Aorta (tissue), 5 donors: ENCODE results near the gene CPNE4. TPM values are rescaled to one million over a fixed set of nuclear protein-coding genes. Genes with fewer than 3 reads are reported as not detected.

Experiments
- ATAC-seq: fragments of 200-7000 bp; cut with Tn5 transposase; one replicate; pipeline ENCODE4 v1.9.1; 2022; ENCODE audit warnings: moderate library complexity; ENCODE audit not compliant: low FRiP score
- DNase-seq, 2 donors: peaks; one replicate each; pipeline ENCODE4 v3.0.0-alpha.2; 2020
- H3K27ac ChIP-seq, 2 donors: one replicate each; pipeline ENCODE4 v1.5.1; 2013; ENCODE audit warnings: low read length in 2 of 2, mild to moderate bottlenecking in 2 of 2, moderate library complexity in 2 of 2, control low read depth in 1 of 2, inconsistent platforms in 1 of 2, low read depth in 1 of 2
- H3K27me3 ChIP-seq, 2 donors: one replicate each; pipeline ENCODE4 v1.6.1; 2013; ENCODE audit warnings: control low read depth in 1 of 2, low read length in 1 of 2, mild to moderate bottlenecking in 1 of 2, moderate library complexity in 1 of 2; ENCODE audit not compliant: insufficient read depth in 2 of 2, control insufficient read depth in 1 of 2
- H3K36me3 ChIP-seq, 2 donors: one replicate each; pipeline ENCODE4 v1.6.1; 2013; ENCODE audit warnings: control low read depth in 1 of 2, low read length in 1 of 2, mild to moderate bottlenecking in 1 of 2; ENCODE audit not compliant: insufficient read depth in 2 of 2, control insufficient read depth in 1 of 2
- H3K4me1 ChIP-seq, 2 donors: one replicate each; pipeline ENCODE4 v1.6.1; 2013; ENCODE audit warnings: low read length in 2 of 2, control low read depth in 1 of 2, mild to moderate bottlenecking in 1 of 2, moderate library complexity in 1 of 2; ENCODE audit not compliant: insufficient read depth in 2 of 2, control insufficient read depth in 1 of 2
- H3K4me3 ChIP-seq, 2 donors: one replicate each; pipeline ENCODE4 v1.5.1; 2013; ENCODE audit warnings: low read length in 2 of 2, control low read depth in 1 of 2, mild to moderate bottlenecking in 1 of 2
- H3K9me3 ChIP-seq: one replicate; pipeline ENCODE4 v1.6.1; 2013; ENCODE audit warnings: mild to moderate bottlenecking, low read length; ENCODE audit not compliant: control insufficient read depth
- WGBS, 2 donors: extraction: QIAGEN DNeasy Blood & Tissue Kit; methylation state at CpG; one replicate each; pipeline ENCODE4 v1.1.7; 2013; 5-methylcytosine and 5-hydroxymethylcytosine counted together
- intact Hi-C, 2 donors: fragments of 100-400 bp; cut with DNase I; formaldehyde crosslinking; loops; one replicate each; pipeline versions ENCODE4 v1.14.2 to v1.15.0; 2022
- polyA plus RNA-seq, 2 donors: library from polyadenylated mRNA; stranded (reverse); fragments of 200-250 nt; gene quantifications; one replicate each; pipeline ENCODE4 v1.2.3, GENCODE V29; 2013
- total RNA-seq, 2 donors: library from RNA; stranded (reverse); fragmentation: NEBNext Ultra II Directional; extraction: Animal tissue kit (Norgen Biotek cat#: 25700); gene quantifications; one replicate each; pipeline ENCODE4 v1.2.1, GENCODE V29; 2021
- donor health status: healthy with polysubstance abuse.
- donor health status: Bipolar disorder and iron deficiency.
- donor health status: DM: no; HTN: no; CAD: no.
- donor health status: DM: no; HTN: no; CAD: no.
- donor health status: DM: yes; HTN: yes; CAD: no.

CPNE4 gene
- total and polyA plus RNA-seq, 4 donors, result 0.45 to 2.2 (median 1.1) TPM

- no peaks in the 10 kb centered on the region for H3K36me3 ChIP-seq
- no peak for DNase-seq
- intact Hi-C loops, result loop anchor here in 1 of 2 donors (10.0 kb wide), 1 partner anchor 135 kb away; no protein-coding TSS in a partner anchor
- H3K4me3 ChIP-seq, result no peak overlapping the region
- H3K4me1 ChIP-seq, result peaks cover 2 to 4% of the 10 kb centered on the region in 2 donors
- no peak for ATAC-seq
- 50 to 65% methylated on average over 1 of the region's 1 CpG for WGBS, 2 donors
- no peaks in the 10 kb centered on the region for H3K27me3 ChIP-seq
- H3K9me3 ChIP-seq, result no peaks in the 10 kb centered on the region
- peak overlapping the region in 1 of 2 donors; percentile 70 for H3K27ac ChIP-seq
Measured at GRCh38 chr3:131840156-131840797, 194.5 kb downstream of the CPNE4 start.

- Histone ChIP-seq H3K36me3 (no peaks in the 10 kb centered on the region), H3K27ac (no peak overlapping the region), H3K4me1 (peaks cover 2 to 4% of the 10 kb centered on the region in 2 donors), H3K9me3 (no peaks in the 10 kb centered on the region), H3K27me3 (no peaks in the 10 kb centered on the region), H3K4me3 (no peak overlapping the region)
- intact Hi-C loops, result no loop called here
- DNase-seq, result no peak
- WGBS, 2 donors, result 94 to 100% methylated on average over 1 of the region's 1 CpG
- ATAC-seq, result no peak
Measured at GRCh38 chr3:131835906-131836305, 198.9 kb downstream of the CPNE4 start.

DNA sequence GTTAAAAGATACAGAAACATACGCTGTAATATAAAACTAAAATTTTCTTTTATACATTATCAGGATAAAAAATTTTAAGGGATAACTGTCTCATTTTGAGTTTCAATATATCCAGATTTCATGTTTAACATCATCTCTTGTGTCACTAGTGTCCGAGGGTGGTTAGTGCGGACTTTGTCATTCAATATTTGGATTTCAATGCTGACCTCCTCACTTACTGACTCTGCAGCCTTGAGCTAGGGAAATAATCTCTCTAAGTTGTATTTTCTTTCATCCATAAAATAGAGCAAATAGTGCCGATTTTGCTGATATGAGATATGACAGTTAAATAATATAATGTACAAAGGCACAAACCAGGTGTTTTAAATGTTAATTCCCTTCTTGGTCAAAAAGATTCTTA, 203.2 kb downstream of the CPNE4 start:
- Histone ChIP-seq H3K27ac (no peak overlapping the region), H3K36me3 (no peaks in the 10 kb centered on the region), H3K27me3 (no peaks in the 10 kb centered on the region), H3K4me3 (no peak overlapping the region), H3K9me3 (no peaks in the 10 kb centered on the region), H3K4me1 (no peaks in the 10 kb centered on the region)
- WGBS, 2 donors, result 92 to 93% methylated on average over 4 of the region's 4 CpGs
- DNase-seq (no peak), ATAC-seq (no peak)
- intact Hi-C loops, result no loop called here

DNA sequence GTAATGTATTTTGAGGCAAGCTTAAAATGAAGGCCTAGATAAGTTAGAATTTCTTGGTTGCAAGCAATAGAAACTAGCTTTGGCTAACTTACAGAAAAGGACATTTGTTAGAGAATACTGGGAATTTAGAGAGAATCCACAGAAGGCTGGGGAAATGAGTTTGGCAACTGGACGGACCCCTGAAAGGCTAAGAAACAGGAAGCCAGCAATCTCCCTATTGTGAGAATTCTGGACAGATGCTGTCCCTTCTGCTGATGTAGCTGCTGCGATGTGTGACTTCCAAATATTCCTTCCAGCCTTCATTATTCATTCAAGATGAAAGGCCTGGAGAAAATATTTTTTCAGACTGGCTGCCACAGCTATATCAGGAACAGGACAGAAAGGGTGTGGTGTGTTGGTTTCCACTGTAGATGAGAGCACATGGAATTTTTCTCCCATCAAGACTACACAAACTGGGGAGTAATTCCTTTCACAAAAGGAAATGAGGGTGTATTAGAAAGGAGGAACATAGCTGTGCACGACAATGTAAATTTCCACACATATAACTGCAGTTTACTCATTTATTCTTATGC, 213.5 kb downstream of the CPNE4 start:
- 14 to 22% methylated on average over 3 of the region's 3 CpGs for WGBS, 2 donors
- DNase-seq (no peak), ATAC-seq (no peak)
- intact Hi-C loops, result no loop called here
- Histone ChIP-seq H3K36me3 (no peaks in the 10 kb centered on the region), H3K9me3 (no peaks in the 10 kb centered on the region), H3K27ac (peak overlapping the region in 1 of 2 donors; percentile 18), H3K27me3 (no peaks in the 10 kb centered on the region), H3K4me1 (peaks cover 3 to 11% of the 10 kb centered on the region in 2 donors), H3K4me3 (no peak overlapping the region)

- peak overlapping the region; percentile 43 to 68 for H3K27ac ChIP-seq
- intact Hi-C loops, result no loop called here
- no peak for ATAC-seq
Measured at GRCh38 chr3:131819381-131820055, 215.3 kb downstream of the CPNE4 start.

DNA sequence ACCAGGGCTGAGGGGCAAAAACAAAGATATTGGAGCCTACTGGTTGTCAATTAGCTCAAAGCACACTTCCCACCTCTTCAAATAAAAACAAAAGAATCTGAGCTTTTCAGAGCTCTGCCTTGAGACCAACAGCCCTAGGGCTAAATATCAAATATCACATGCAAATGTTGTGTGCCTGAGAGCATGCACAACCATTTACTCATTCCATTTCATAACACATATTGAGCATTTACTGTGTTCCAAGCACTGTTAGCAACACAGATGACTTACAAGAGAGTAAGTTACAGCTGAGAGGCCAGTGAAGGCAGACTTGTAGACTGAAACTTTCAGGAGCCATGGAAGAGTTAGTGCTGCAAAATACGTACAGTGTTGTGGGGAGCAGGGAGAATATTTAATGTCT, 222.4 kb downstream of the CPNE4 start:
- Histone ChIP-seq H3K4me1 (no peaks in the 10 kb centered on the region), H3K27ac (no peak overlapping the region), H3K9me3 (no peaks in the 10 kb centered on the region), H3K4me3 (no peak overlapping the region), H3K36me3 (no peaks in the 10 kb centered on the region), H3K27me3 (no peaks in the 10 kb centered on the region)
- intact Hi-C loops, result no loop called here
- no peak for ATAC-seq
- 77 to 79% methylated on average over 1 of the region's 1 CpG for WGBS, 2 donors
- DNase-seq, result no peak

More at GRCh38 chr3:131819381-131820055, 215.3 kb downstream of the CPNE4 start:
- 4 to 7% methylated on average over 5 of the region's 5 CpGs for WGBS, 2 donors
- no peaks in the 10 kb centered on the region for H3K27me3 ChIP-seq
- no peaks in the 10 kb centered on the region for H3K9me3 ChIP-seq
- H3K36me3 ChIP-seq, result no peaks in the 10 kb centered on the region
- peaks cover 3 to 11% of the 10 kb centered on the region in 2 donors for H3K4me1 ChIP-seq
- DNase-seq, result no peak
- no peak overlapping the region for H3K4me3 ChIP-seq

DNA sequence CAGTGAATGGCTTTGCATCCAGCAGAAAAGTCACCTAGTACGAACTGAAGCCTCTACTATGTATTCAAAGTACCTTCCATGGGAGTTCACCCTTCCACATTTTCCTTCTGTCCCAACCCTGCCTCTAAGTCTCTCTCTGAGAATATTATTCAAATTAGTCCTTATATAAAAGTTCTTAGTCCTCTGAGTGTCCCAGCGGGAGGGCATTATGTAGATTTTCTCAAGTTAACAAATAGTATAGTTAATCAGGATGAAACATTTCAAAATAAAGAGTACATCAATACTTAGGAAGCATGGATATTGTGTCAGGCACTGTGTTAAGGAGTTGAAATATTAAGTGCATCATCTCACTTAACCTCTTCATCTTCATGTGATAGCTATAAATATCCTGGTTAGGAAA, 223.3 kb downstream of the CPNE4 start:
- H3K36me3 ChIP-seq, result no peaks in the 10 kb centered on the region
- H3K9me3 ChIP-seq, result no peaks in the 10 kb centered on the region
- whole genome bisulfite sequencing, 2 donors, result 93% methylated on average over 2 of the region's 2 CpGs
- H3K4me1 ChIP-seq, result no peaks in the 10 kb centered on the region
- intact Hi-C loops, result no loop called here
- DNase-seq (no peak), ATAC-seq (no peak)
- H3K27me3 ChIP-seq, result no peaks in the 10 kb centered on the region
- H3K27ac ChIP-seq, result no peak overlapping the region
- H3K4me3 ChIP-seq, result no peak overlapping the region

DNA sequence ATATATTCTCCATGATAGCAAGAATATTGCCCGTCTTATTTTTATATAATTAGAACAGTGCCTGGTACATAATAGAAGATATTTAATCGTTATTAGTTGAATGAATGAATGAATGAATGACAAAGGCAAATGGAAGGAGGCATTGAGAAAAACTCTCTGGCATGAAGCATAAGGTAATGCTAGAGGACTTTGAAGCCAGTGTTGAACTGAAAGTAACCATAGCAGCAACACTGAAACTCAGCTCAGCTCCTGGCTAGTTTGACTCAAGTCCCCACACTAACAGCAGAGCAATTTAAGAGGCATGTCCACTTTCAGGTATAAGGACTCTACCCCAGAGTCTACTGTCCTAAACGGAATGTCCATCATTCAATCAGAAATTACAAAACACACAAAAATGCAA, 227.0 kb downstream of the CPNE4 start:
- H3K4me1 ChIP-seq, result peaks cover 0 to 3% of the 10 kb centered on the region in 2 donors
- no peak overlapping the region for H3K27ac ChIP-seq
- H3K4me3 ChIP-seq, result no peak overlapping the region
- no peaks in the 10 kb centered on the region for H3K9me3 ChIP-seq
- DNase-seq (no peak), ATAC-seq (no peak)
- no peaks in the 10 kb centered on the region for H3K36me3 ChIP-seq
- intact Hi-C loops, result no loop called here
- no peaks in the 10 kb centered on the region for H3K27me3 ChIP-seq
- 91 to 93% methylated on average over 3 of the region's 3 CpGs for WGBS, 2 donors

DNA sequence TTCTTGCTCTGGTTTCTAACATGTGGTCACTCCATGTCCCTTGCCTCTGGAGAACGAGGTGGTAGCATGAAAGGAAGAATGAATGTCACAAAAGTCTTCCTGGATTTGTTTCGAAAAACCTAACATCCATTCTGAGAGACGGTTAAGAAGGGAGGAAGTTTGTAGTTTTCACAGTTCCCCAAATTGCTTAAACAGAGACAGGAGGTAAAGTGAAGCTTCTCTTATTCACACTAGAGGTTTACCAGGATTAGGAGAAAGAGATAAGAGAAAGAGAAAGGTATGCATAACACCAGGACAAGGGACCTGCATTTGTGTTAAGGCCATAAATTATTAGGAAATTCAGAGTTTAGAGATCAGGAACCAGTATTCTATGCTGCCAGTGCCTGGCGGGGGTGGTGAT, 228.1 kb downstream of the CPNE4 start:
- DNase-seq, result no peak
- peaks cover 0 to 3% of the 10 kb centered on the region in 2 donors for H3K4me1 ChIP-seq
- no peaks in the 10 kb centered on the region for H3K27me3 ChIP-seq
- WGBS, 2 donors, result 79 to 86% methylated on average over 4 of the region's 4 CpGs
- no peak overlapping the region for H3K4me3 ChIP-seq
- no peaks in the 10 kb centered on the region for H3K9me3 ChIP-seq
- no peaks in the 10 kb centered on the region for H3K36me3 ChIP-seq
- H3K27ac ChIP-seq, result no peak overlapping the region
- intact Hi-C loops, result no loop called here
- ATAC-seq, result no peak
